Measurements from ENCODE around the gene MAP3K12.
"Not testable (repeated sequence)": the region's sequence is repeated elsewhere in the genome, so short reads cannot be mapped to it uniquely, and the experiment has no call there.

The MAP3K12 gene

GRCh38 chr12:53499266-53500141 lies at the start of gene MAP3K12:
Gene MAP3K12 (minus strand): TSS chr12:53499458. CDS start chr12:53487391, 12,067 bp downstream.
- no peak for DNase-seq (ENCODE audit: low read depth, low spot score)

DNA sequence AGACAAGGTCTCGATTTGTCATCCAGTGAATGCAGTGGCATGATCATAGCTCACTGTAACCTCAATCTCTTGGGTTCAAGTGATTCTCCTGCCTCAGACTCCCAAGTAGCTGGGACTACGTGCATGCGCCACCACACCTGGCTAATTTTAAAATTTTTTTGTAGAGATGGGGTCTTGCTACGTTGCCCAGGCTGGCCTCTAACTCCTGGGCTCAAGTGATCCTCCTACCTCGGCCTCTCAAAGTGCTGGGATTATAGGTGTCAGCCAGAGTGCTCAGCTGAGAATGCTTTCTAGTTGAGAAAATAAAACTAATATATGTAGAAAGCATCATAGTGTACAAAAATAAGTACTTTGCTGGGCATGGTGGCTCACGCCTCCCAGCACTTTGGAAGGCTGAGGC lies 49.1 kb upstream of the MAP3K12 start:
- not testable (repeated sequence) for DNase-seq (ENCODE audit: low read depth, low spot score)

DNA sequence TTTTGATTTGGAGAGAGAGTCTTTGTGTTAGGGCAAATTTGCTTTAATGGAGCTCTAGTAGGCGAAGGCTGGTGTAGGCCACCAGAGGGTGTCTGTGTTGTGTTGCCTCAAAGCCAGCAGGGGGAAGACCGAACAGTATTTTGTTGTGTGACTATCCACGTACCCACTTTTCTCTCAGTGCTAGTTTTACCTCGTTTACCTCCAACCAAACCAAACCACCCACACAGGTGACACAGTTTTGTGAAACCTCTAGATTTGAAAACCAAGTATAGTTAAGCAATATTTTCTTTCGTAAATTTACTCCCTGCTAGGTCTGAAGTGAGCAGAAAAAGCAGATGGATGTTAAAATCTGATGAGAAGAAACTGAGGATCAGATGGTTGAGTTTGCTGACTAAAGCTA lies 44.3 kb upstream of the MAP3K12 start:
- DNase-seq (ENCODE audit: low read depth, low spot score), result peak; percentile 30

DNA sequence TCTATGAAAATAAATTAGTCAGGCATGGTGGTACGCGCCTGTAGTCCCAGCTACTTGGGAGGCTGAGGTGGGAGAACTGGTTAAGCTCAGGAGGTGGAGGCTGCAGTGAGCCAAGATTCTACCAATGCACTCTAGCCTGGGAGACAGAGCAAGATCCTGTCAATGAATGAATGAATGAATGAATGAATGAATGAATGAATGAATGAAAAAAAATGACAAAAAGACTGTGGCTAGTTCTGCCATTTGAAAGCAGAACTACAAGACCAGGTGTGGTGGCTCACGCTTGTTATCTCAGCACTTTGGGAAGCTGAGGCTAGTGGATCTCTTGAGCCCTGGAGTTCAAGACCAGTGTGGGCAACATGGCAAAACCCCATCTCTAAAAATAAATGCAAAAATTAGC lies 40.3 kb upstream of the MAP3K12 start:
- no peak for DNase-seq (ENCODE audit: low read depth, low spot score)

GRCh38 chr12:53538209-53538689 lies 39.0 kb upstream of the MAP3K12 start:
- DNase-seq (ENCODE audit: low read depth, low spot score), result no peak

GRCh38 chr12:53536962-53537361 lies 37.7 kb upstream of the MAP3K12 start:
- DNase-seq (ENCODE audit: low read depth, low spot score), result no peak

DNA sequence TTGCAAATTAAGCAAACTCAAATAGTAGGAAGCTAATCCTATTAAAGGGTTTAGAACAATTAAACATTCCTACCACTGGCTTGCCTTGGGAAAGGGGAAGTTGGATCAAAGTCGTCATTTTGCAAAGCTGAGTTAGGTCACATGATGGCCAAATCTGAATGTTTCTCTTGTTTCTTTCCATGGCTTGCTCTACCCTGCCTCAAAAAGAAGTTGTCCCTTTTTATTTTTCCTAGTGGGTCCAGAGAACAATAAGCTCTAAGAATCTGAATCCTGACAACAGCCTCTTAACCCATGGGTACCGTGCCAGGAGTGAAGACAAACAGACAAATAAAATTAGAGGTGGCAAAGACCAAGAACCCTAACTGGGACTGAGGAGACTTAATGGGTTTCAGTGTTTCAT lies 34.2 kb upstream of the MAP3K12 start:
- no peak for DNase-seq (ENCODE audit: low read depth, low spot score)

- no peak for DNase-seq (ENCODE audit: low read depth, low spot score)
Measured at GRCh38 chr12:53532524-53533445, 33.5 kb upstream of the MAP3K12 start.

DNA sequence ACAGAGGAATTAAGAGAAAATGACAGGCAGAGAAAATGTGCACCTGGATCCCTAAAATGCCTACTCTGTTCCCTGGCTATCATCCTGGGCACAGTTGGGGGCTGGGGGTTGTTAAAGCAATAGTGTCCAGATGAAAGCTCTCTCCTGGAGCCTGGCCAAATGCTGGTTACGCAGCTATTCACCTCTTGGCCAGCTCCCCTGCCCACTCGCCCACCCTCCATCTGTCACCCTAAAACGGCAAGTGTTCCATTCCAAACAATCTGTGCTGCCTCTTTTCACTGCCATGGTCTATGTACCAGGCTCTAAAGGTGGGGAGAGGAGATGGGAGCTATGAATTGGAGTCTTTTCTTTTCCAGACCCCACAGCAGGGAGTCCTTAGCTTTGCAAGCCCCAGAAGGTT lies 32.8 kb upstream of the MAP3K12 start:
- no peak for DNase-seq (ENCODE audit: low read depth, low spot score)

- no peak for DNase-seq (ENCODE audit: low read depth, low spot score)
Measured at GRCh38 chr12:53530920-53531319, 31.7 kb upstream of the MAP3K12 start.

DNA sequence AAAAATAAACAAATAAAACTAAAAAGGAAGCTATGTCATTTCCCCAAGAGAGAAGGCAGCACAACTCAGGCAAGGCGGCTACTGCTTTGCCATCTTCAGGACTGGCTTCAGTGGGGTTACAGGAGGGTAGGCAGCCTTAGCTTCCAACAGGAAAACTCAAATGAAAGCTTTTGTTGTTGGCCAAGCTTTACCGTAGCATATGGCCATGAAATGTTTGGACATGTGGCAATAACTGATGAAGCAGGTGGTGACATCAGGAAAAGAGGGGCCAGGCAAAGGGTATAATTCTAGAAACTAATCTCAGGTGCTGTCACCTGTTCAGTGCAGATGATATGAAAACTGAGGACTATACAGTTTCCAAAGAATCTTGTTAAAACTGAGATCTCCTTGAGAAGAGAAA lies 30.8 kb upstream of the MAP3K12 start:
- no peak for DNase-seq (ENCODE audit: low read depth, low spot score)

GRCh38 chr12:53524476-53524875 lies 25.2 kb upstream of the MAP3K12 start:
- DNase-seq (ENCODE audit: low read depth, low spot score), result no peak

DNA sequence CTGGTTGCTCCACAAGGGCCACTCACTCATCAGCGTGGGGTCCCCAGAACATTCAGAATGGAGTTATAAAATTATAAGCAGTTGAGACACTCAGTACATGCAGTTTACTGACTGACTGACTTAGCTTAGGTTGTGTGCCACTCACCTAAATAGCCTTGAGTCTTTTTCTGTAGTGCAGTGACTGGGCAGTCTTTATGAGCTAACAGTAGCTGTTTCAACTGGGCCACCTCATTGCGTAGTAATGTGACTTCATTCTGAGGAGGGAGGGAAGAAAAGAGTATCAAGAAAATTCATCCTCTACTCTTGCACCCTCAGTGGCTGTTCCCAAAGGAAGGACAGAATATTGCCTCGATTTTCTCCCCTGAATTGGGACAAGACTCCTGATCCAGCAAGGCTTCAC lies 23.9 kb upstream of the MAP3K12 start:
- DNase-seq (ENCODE audit: low read depth, low spot score), result no peak

GRCh38 chr12:53518381-53518780 lies 19.1 kb upstream of the MAP3K12 start:
- no peak for DNase-seq (ENCODE audit: low read depth, low spot score)

DNA sequence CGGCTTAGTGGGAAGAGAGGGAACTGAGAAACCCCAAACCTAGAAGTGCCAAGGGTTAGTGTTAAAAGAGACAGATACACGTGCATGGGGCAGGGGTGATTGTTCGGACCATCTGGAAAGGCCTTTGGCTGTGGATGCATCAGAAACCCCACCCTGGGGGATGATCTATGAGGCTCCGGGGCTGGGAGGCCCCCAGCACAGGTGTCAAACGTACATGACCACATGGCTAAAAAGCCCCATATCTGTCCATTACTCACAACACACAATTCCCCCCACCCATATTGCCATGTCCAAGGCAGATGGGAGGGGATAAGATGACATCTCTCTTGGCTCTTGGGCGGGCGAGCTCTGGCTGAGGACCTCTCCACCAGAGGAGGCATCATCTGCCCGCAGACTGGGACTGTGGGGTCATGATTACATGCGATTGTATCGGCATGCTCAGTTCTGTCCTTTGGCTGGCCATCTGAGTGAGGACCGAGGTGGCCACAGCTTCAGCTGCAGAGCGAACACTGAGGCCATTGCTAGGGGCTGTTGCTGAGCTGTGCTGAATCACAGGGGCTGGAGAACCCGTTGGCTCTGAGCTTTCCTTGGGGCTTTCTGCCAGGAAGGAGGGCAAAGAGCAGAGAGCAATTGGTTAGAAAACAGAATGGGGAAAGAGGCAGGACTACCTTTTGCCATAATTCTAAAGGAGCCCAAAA lies 17.6 kb upstream of the MAP3K12 start:
- no peak for DNase-seq (ENCODE audit: low read depth, low spot score)

GRCh38 chr12:53515291-53515680 lies 16.0 kb upstream of the MAP3K12 start:
- no peak for DNase-seq (ENCODE audit: low read depth, low spot score)

DNA sequence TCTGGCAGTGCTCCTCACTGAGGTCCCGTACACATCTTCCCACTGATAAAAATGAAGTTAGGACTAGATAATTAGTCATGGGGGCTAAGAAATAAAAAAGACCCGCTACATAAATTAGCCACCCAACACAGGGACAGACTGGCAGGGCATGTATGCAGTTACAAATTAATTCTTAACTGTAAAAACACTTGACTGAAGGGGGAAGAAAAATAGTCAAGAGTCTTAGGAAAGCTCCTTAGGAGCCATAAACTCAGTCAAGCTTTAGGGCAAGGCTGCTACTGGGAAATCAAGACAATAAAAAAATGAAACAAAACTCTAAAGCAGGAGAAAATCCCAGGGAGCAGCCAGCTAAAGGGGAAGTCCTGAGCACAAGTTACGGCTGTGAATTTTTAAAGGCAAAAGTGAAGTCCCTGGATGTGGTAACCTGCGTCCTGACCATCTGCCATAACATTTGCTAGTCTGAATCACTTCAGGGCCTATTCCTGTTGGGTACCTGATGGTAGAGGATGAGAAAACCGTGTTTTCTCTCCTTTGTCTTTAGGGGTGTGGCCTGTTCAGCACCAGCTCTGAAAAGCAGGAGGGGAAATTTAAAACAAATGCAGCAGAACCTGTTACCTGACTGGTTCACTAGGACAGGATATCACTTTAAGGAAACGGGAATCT lies 15.5 kb upstream of the MAP3K12 start:
- no peak for DNase-seq (ENCODE audit: low read depth, low spot score)

GRCh38 chr12:53513712-53514410 lies 14.6 kb upstream of the MAP3K12 start:
- DNase-seq (ENCODE audit: low read depth, low spot score), result no peak

GRCh38 chr12:53510181-53510812 lies 11.0 kb upstream of the MAP3K12 start:
- no peak for DNase-seq (ENCODE audit: low read depth, low spot score)

DNA sequence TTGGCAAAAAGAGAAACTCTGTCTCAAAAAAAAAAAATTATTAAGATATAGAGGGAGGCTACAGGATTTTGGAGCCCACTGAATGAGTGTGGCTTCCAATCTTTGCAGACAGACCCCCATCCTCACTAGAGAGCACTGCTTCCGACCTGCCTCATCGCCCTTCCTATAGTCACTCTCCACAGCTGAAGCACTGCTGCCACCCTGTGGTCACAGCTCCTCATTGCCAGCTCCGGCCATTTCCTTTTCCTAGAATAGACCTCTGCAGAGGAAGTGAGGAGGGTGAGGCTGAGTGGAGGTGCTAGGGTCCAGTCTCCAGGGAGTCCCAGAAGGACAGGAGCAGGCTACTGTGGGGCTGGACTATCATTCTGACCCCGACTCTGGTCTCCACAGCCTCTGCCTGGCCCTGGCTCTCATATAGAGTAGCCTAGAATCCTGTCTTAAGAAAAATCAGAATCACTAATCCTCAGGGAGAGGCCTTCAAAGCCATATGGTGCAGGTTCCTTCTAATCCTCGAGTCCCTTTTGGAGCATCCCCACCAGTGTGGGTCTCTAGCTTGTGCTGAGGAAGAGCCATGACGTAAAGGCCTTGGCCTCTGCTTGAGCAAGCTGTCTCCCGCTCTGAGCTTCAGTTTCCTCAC lies 9.4 kb upstream of the MAP3K12 start:
- no peak for DNase-seq (ENCODE audit: low read depth, low spot score)
